HL-60 (cell line): ENCODE measurements around the gene MAFG.

Experiments
- DNase-seq, 2 experiments: peaks; one replicate each; pipeline ENCODE4 v3.0.0-alpha.2; 2010 to 2020; ENCODE audit warnings: low read depth in 1 of 2, low spot score in 1 of 2
- H3K27ac ChIP-seq: fragments of 250-450 bp; sonication (Bioruptor Pico); replicated peaks from 2 replicates; pipeline ENCODE4 v1.5.1; 2020; ENCODE audit warnings: mild to moderate bottlenecking, moderate library complexity
- H3K27me3 ChIP-seq: fragments of 250-450 bp; sonication (Bioruptor Pico); 2 replicates; pipeline ENCODE4 v1.5.1; 2021; ENCODE audit warnings: mild to moderate bottlenecking, moderate library complexity; ENCODE audit not compliant: insufficient read depth, poor library complexity, severe bottlenecking
- H3K4me3 ChIP-seq: replicated peaks from 2 replicates; pipeline ENCODE4 v1.5.1; 2011; ENCODE audit warnings: mild to moderate bottlenecking, control low read depth, low read length; ENCODE audit not compliant: insufficient read depth
- GABPA ChIP-seq: IDR thresholded peaks from 2 replicates; pipeline ENCODE4 v1.6.1; 2012; ENCODE audit warnings: low read depth
- POLR2AphosphoS5 ChIP-seq: IDR thresholded peaks from 2 replicates; pipeline ENCODE4 v1.6.1; 2012; ENCODE audit warnings: low read depth
- REST ChIP-seq: IDR thresholded peaks from 2 replicates; pipeline ENCODE4 v1.6.1; 2012; ENCODE audit warnings: low read depth; ENCODE audit not compliant: insufficient replicate concordance
- SPI1 ChIP-seq: IDR thresholded peaks from 2 replicates; pipeline ENCODE4 v1.6.1; 2012; ENCODE audit warnings: low read depth, mild to moderate bottlenecking, borderline replicate concordance
- TF ChIP-seq, protein P1 (sequence below): IDR thresholded peaks from one replicate; pipeline ENCODE4 v1.5.1; 2011; ENCODE audit warnings: low read length, control low read depth, inconsistent platforms; ENCODE audit not compliant: insufficient read depth

MAFG gene

GRCh38 chr17:81951785-81952684 is 24.5 kb upstream of the MAFG start:
- TF ChIP-seq REST (no peak), SPI1 (no peak), GABPA (no peak), POLR2AphosphoS5 (no peak)
- TF ChIP-seq, protein P1, sequence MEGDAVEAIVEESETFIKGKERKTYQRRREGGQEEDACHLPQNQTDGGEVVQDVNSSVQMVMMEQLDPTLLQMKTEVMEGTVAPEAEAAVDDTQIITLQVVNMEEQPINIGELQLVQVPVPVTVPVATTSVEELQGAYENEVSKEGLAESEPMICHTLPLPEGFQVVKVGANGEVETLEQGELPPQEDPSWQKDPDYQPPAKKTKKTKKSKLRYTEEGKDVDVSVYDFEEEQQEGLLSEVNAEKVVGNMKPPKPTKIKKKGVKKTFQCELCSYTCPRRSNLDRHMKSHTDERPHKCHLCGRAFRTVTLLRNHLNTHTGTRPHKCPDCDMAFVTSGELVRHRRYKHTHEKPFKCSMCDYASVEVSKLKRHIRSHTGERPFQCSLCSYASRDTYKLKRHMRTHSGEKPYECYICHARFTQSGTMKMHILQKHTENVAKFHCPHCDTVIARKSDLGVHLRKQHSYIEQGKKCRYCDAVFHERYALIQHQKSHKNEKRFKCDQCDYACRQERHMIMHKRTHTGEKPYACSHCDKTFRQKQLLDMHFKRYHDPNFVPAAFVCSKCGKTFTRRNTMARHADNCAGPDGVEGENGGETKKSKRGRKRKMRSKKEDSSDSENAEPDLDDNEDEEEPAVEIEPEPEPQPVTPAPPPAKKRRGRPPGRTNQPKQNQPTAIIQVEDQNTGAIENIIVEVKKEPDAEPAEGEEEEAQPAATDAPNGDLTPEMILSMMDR: no peak
- DNase-seq: no peak
- no peak overlapping the region for H3K27ac ChIP-seq

DNA sequence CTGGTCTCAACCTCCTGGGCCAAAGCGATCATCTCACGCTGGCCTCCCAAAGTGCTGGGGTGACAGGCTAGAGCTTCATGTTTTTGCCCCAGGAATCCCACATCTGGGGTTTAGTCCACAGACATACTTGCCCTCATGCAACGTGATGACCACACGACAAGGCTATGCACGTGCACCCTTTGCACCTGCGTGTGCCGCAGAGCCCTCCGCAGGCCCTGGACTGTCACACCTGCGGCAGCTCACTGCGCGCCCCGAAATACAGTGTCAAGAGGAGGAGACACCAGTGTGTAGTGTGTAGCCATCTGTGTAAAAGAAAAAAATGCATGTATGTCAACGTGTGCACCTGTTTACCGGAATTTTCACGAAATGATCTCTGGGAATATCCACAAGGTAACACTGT is 23.0 kb upstream of the MAFG start:
- H3K4me3 ChIP-seq: no peak overlapping the region
- DNase-seq: no peak
- H3K27ac ChIP-seq: no peak overlapping the region
- no peak for TF ChIP-seq POLR2AphosphoS5
- TF ChIP-seq SPI1: no peak
- TF ChIP-seq REST: no peak
- H3K27me3 ChIP-seq: no peaks in the 10 kb centered on the region

More at GRCh38 chr17:81951785-81952684, 24.5 kb upstream of the MAFG start:
- H3K27me3 ChIP-seq: no peaks in the 10 kb centered on the region
- no peak overlapping the region for H3K4me3 ChIP-seq

GRCh38 chr17:81948635-81949378 is 21.3 kb upstream of the MAFG start:
- DNase-seq: no peak
- H3K27me3 ChIP-seq: no peaks in the 10 kb centered on the region
- no peak overlapping the region for H3K27ac ChIP-seq
- H3K4me3 ChIP-seq: no peak overlapping the region
- TF ChIP-seq, protein P1: no peak
- TF ChIP-seq GABPA (no peak), REST (no peak), POLR2AphosphoS5 (no peak), SPI1 (no peak)
